ENCODE results near the gene ZNF638. TPM values are rescaled to one million over a fixed set of nuclear protein-coding genes. Genes with fewer than 3 reads are reported as not detected.

ZNF638 gene
- 100 to 1,000 TPM; 110 to 227 (median 183) TPM for total RNA-seq

- ATAC-seq (replicated peaks in 6 of 8) = peak; percentile 93 to 97 (median 96)
- Histone ChIP-seq H3K4me1 (replicated peaks in 1 of 2) (peaks cover 0 to 14% of the 10 kb centered on the region in 2 donors), H3K4me3 (peak within 1 kb of the TSS; percentile 65 to 95 (median 88)), H3K27ac (peak within 1 kb of the TSS; percentile 95 to 98)
- in situ Hi-C loops (cut with MboI; ENCODE audit: low pct_unique_long_range_greater_than_20kb in 2 of 9, low sequenced_read_pairs in 9 of 9, unreplicated experiment in 9 of 9) = no loop called here
- WGBS, 10 experiments = 0 to 1% (median 0%) methylated on average over 5 to 26 of the region's 82 CpGs; no CpG with 5 or more reads in 5 of the 10 experiments
These were observed at the start of gene ZNF638 for GRCh38 chr2:71331581-71332434. TSS of gene ZNF638 (plus strand) at chr2:71331782. CDS start at chr2:71348955, 17,173 bp downstream.

DNA sequence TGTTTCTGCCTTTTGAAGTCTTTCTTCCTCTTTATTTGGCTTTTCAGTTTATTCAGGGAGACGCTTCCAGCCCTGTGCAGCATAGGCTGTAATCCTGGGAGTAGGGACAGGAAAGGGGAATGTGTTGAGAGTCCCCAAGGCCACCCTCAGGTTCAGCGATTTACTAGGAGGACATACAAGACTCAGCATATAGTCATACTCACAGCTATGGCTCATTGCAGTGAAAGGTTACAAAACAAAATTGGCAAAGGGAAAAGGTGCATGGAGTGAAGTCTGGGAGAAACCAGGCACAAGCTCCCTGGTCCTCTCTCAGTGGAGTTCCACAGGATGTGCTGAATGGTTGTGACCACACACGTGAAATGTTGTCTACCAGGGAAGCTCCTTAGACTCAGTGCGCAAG, 49.6 kb upstream of the ZNF638 start:
- H3K27ac ChIP-seq = no peak overlapping the region
- ATAC-seq (replicated peaks in 6 of 8) = no peak
- in situ Hi-C loops (cut with MboI; ENCODE audit: low pct_unique_long_range_greater_than_20kb in 2 of 9, low sequenced_read_pairs in 9 of 9, unreplicated experiment in 9 of 9) = loop anchor here in 2 of 9 experiments (25.0 kb wide), 1 partner anchor 230 kb away; no protein-coding TSS in a partner anchor

DNA sequence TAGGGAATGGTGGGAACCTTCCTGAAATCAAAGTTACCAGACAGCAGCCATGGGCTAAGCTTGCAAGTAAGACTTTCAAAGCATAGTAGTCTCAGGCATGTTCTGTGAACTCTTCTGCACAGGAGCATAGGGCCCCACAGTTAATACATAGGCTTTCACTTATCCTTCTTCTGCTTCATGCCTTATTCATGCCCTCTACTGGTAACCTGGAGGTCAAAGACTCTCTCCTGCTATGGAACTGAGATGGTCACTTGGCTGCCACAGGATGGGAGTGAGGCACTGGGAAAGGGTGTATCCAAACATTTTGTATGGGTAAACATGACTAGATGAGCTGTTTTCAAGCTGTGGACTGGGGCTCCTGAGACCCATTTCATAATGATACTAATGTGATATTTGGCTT, 49.1 kb upstream of the ZNF638 start:
- Histone ChIP-seq H3K4me1 (replicated peaks in 1 of 2) (no peaks in the 10 kb centered on the region), H3K27ac (no peak overlapping the region), H3K4me3 (no peak overlapping the region)
- in situ Hi-C loops (cut with MboI; ENCODE audit: low pct_unique_long_range_greater_than_20kb in 2 of 9, low sequenced_read_pairs in 9 of 9, unreplicated experiment in 9 of 9) = loop anchor here in 2 of 9 experiments (25.0 kb wide), 1 partner anchor 230 kb away; no protein-coding TSS in a partner anchor
- peak in 3 of 8 experiments; percentile 34 to 44 (median 40) for ATAC-seq (replicated peaks in 6 of 8)

More for the DNA sequence above, 49.6 kb upstream of the ZNF638 start:
- WGBS, 10 experiments = 52 to 100% (median 90%) methylated on average over 1 to 4 of the region's 4 CpGs; no CpG with 5 or more reads in 1 of the 10 experiments
- Histone ChIP-seq H3K4me1 (replicated peaks in 1 of 2) (no peaks in the 10 kb centered on the region), H3K4me3 (no peak overlapping the region)

GRCh38 chr2:71283131-71283530, 48.5 kb upstream of the ZNF638 start:
- no peak overlapping the region for H3K4me3 ChIP-seq
- in situ Hi-C loops (cut with MboI; ENCODE audit: low pct_unique_long_range_greater_than_20kb in 2 of 9, low sequenced_read_pairs in 9 of 9, unreplicated experiment in 9 of 9) = loop anchor here in 2 of 9 experiments (25.0 kb wide), 1 partner anchor 229 kb away; no protein-coding TSS in a partner anchor

DNA sequence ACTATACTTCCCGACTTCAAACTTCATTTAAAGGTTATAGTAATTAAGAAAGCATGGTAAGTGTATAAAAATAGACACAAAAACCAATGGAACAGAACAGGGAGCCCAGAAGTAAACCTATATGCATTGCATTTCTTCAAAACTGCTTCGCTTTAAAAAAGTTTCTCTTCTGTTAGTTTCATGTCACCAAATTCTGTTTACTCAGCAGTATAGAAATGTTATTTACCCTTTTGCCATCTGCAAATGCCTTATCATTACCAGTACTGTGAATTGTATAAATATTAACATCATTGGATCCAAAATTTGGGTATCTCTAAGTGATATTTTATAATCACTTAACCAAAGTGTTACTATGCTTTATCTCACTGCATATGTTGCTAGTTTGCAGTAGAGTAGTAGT, 45.9 kb upstream of the ZNF638 start:
- Histone ChIP-seq H3K4me3 (no peak overlapping the region), H3K4me1 (replicated peaks in 1 of 2) (no peaks in the 10 kb centered on the region), H3K27ac (no peak overlapping the region)
- ATAC-seq (replicated peaks in 6 of 8) = no peak
- WGBS, 10 experiments = 56 to 94% (median 85%) methylated on average over 1 to 2 of the region's 2 CpGs; no CpG with 5 or more reads in 1 of the 10 experiments
- in situ Hi-C loops (cut with MboI; ENCODE audit: low pct_unique_long_range_greater_than_20kb in 2 of 9, low sequenced_read_pairs in 9 of 9, unreplicated experiment in 9 of 9) = loop anchor here in 2 of 9 experiments (25.0 kb wide), 1 partner anchor 227 kb away; no protein-coding TSS in a partner anchor

More at GRCh38 chr2:71283131-71283530, 48.5 kb upstream of the ZNF638 start:
- H3K27ac ChIP-seq = no peak overlapping the region
- WGBS, 10 experiments = 70 to 100% (median 96%) methylated on average over 3 to 5 of the region's 5 CpGs
- ATAC-seq (replicated peaks in 6 of 8) = no peak
- no peaks in the 10 kb centered on the region for H3K4me1 ChIP-seq (replicated peaks in 1 of 2)

DNA sequence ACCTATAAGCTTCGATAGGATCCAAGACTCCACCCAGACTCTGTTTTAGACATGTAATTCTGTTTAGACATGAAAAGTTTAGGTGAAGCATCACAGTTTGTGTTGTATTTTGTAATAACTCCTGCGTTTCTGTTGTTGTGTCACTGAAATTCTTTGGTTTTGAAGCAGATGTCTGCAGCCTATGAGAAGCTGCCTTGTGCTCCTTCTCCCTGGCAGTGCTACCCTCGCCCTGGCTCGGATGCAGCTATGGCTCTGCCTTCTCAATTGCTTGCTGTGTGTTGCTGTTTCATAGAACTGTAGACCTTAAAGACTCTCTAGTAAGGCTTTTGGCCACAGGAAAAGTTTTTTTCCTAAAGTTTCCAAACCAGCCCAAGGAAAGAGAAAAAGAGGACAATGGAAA, 40.2 kb upstream of the ZNF638 start:
- no peak overlapping the region for H3K27ac ChIP-seq

DNA sequence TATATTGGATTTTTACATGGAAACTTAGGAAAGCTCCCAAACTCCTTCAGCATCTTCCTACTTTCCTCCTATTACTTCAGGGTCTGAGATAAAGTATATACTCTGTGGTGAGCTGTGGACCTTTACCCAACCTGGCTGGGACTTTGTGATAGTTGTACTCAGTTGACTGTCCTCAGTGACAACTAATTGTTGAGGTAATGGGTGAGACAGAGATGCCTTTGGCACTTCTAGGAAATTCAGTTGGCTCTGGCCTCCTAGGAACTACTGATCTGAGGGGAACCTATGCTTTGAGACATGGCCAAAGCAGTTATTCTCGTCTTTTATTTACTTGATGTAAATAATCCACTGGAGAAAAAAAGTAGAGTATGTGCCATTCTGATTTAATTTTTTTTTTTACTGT, 39.4 kb upstream of the ZNF638 start:
- WGBS, 10 experiments = 0 to 100% (median 60%) methylated on average over 1 of the region's 1 CpG; no CpG with 5 or more reads in 3 of the 10 experiments
- peak in 1 of 8 experiments; percentile 43 for ATAC-seq (replicated peaks in 6 of 8)
- Histone ChIP-seq H3K4me3 (no peak overlapping the region), H3K27ac (no peak overlapping the region), H3K4me1 (replicated peaks in 1 of 2) (no peaks in the 10 kb centered on the region)
- in situ Hi-C loops (cut with MboI; ENCODE audit: low pct_unique_long_range_greater_than_20kb in 2 of 9, low sequenced_read_pairs in 9 of 9, unreplicated experiment in 9 of 9) = loop anchor here in 3 of 9 experiments (10.0 to 25.0 kb wide), 2 partner anchors 220 to 223 kb away; no protein-coding TSS in a partner anchor

More for the DNA sequence above, 40.2 kb upstream of the ZNF638 start:
- no peak overlapping the region for H3K4me3 ChIP-seq
- in situ Hi-C loops (cut with MboI; ENCODE audit: low pct_unique_long_range_greater_than_20kb in 2 of 9, low sequenced_read_pairs in 9 of 9, unreplicated experiment in 9 of 9) = loop anchor here in 3 of 9 experiments (10.0 to 25.0 kb wide), 2 partner anchors 221 to 223 kb away; no protein-coding TSS in a partner anchor
- ATAC-seq (replicated peaks in 6 of 8) = peak in 1 of 8 experiments; percentile 30
- WGBS, 10 experiments = 22 to 100% (median 79%) methylated on average over 1 to 4 of the region's 4 CpGs
- H3K4me1 ChIP-seq (replicated peaks in 1 of 2) = no peaks in the 10 kb centered on the region

GRCh38 chr2:71298914-71299313, 32.7 kb upstream of the ZNF638 start:
- Histone ChIP-seq H3K4me1 (replicated peaks in 1 of 2) (no peaks in the 10 kb centered on the region), H3K27ac (no peak overlapping the region), H3K4me3 (no peak overlapping the region)
- ATAC-seq (replicated peaks in 6 of 8) = no peak
- 50 to 100% (median 83%) methylated on average over 1 to 2 of the region's 2 CpGs; no CpG with 5 or more reads in 3 of the 10 experiments for WGBS, 10 experiments
- in situ Hi-C loops (cut with MboI; ENCODE audit: low pct_unique_long_range_greater_than_20kb in 2 of 9, low sequenced_read_pairs in 9 of 9, unreplicated experiment in 9 of 9) = loop anchor here in 3 of 9 experiments (10.0 to 25.0 kb wide), 2 partner anchors 213 to 216 kb away; no protein-coding TSS in a partner anchor

DNA sequence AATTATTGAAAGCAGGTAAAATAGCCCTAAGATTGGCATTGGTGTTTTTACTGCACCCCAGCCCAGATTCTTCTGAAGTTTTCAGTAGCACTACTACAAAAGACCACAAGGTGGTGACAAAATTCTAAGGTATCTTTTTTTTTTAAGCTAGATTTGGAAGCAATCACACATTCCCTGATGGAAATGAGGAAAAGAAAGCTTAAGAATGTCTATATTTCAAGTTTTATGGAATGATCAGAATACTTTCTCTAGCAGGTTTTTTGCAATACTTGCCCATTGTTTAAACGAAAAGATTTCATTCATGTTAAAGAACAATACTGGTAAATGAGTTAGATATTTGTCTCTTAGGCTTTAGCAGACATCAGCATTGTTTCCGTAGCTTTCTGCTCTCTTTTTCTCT, 32.1 kb upstream of the ZNF638 start:
- no peaks in the 10 kb centered on the region for H3K4me1 ChIP-seq (replicated peaks in 1 of 2)
- H3K27ac ChIP-seq = no peak overlapping the region
- in situ Hi-C loops (cut with MboI; ENCODE audit: low pct_unique_long_range_greater_than_20kb in 2 of 9, low sequenced_read_pairs in 9 of 9, unreplicated experiment in 9 of 9) = loop anchor here in 3 of 9 experiments (10.0 to 25.0 kb wide), 2 partner anchors 213 to 215 kb away; no protein-coding TSS in a partner anchor
- WGBS, 10 experiments = 18 to 100% (median 59%) methylated on average over 1 to 2 of the region's 2 CpGs
- no peak overlapping the region for H3K4me3 ChIP-seq
- ATAC-seq (replicated peaks in 6 of 8) = no peak

DNA sequence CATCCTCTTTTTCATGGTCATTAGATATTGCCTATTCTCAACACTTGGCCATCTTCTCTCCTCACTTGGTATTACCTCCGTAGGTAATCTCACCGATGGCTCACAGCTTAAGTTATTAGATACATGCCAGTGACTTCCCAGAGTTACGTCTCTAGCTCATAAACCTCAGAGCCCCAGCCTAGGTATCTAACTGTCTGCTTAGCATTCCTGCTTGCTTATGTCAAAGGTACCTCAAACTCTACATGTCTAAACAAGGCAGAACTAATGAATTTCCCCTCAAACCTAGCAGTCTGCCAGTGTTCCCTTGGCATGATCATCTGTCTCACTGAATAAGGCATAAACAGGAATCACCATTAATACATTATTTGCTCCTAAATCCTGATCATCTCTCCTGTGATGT, 27.7 kb upstream of the ZNF638 start:
- Histone ChIP-seq H3K4me1 (replicated peaks in 1 of 2) (no peaks in the 10 kb centered on the region), H3K27ac (no peak overlapping the region), H3K4me3 (no peak overlapping the region)
- no peak for ATAC-seq (replicated peaks in 6 of 8)
- 67 to 100% (median 96%) methylated on average over 1 to 3 of the region's 3 CpGs for WGBS, 10 experiments
- in situ Hi-C loops (cut with MboI; ENCODE audit: low pct_unique_long_range_greater_than_20kb in 2 of 9, low sequenced_read_pairs in 9 of 9, unreplicated experiment in 9 of 9) = no loop called here

- WGBS, 10 experiments = 0 to 100% (median 91%) methylated on average over 1 to 3 of the region's 3 CpGs; no CpG with 5 or more reads in 2 of the 10 experiments
- no peak overlapping the region for H3K4me3 ChIP-seq
- in situ Hi-C loops (cut with MboI; ENCODE audit: low pct_unique_long_range_greater_than_20kb in 2 of 9, low sequenced_read_pairs in 9 of 9, unreplicated experiment in 9 of 9) = no loop called here
- peak in 3 of 8 experiments; percentile 17 to 87 (median 77) for ATAC-seq (replicated peaks in 6 of 8)
- H3K4me1 ChIP-seq (replicated peaks in 1 of 2) = no peaks in the 10 kb centered on the region
- no peak overlapping the region for H3K27ac ChIP-seq
These were observed 24.8 kb upstream of the ZNF638 start for GRCh38 chr2:71306762-71307161.

GRCh38 chr2:71313016-71313766, 18.4 kb upstream of the ZNF638 start:
- no peak for ATAC-seq (replicated peaks in 6 of 8)
- in situ Hi-C loops (cut with MboI; ENCODE audit: low pct_unique_long_range_greater_than_20kb in 2 of 9, low sequenced_read_pairs in 9 of 9, unreplicated experiment in 9 of 9) = no loop called here
- H3K4me3 ChIP-seq = no peak overlapping the region
- 33 to 100% (median 91%) methylated on average over 1 to 9 of the region's 9 CpGs for WGBS, 10 experiments
- no peaks in the 10 kb centered on the region for H3K4me1 ChIP-seq (replicated peaks in 1 of 2)
- H3K27ac ChIP-seq = no peak overlapping the region
